ENCODE measurements around the gene CENATAC.

- TF ChIP-seq ELK1 (CRISPR knock-in tag; IDR thresholded peaks at IDR 0.05) (no peak), RFX5 (IDR thresholded peaks at IDR 0.05; ENCODE audit: low read depth, low read length) (no peak), E2F1 (CRISPR knock-in tag; IDR thresholded peaks at IDR 0.05) (0 out of 2 replicates have a peak, but pooled peaks have one; percentile 14), IFI16 (CRISPR knock-in tag; IDR thresholded peaks at IDR 0.05) (no peak), ZNF384 (IDR thresholded peaks at IDR 0.05; ENCODE audit: low read depth, low read length) (no peak), PML (IDR thresholded peaks at IDR 0.05; ENCODE audit: low read length) (no peak)
Measured at GRCh38 chr11:119030029-119030328, 32.0 kb downstream of the CENATAC start.
